WTC11 (cell line): Measurements from ENCODE around the gene RAI1.

ENCODE experiments used
- TCF7 ChIP-seq: sonication (generic); formaldehyde crosslinking; IDR thresholded peaks from 2 replicates; pipeline ENCODE4 v1.8.0; 2022; ENCODE audit warnings: mild to moderate bottlenecking, low read depth, missing genetic modification reagents, moderate library complexity
- TF ChIP-seq, protein P1 (sequence below): fragments of 200-600 bp; IDR thresholded peaks from 2 replicates; pipeline ENCODE4 v1.8.0; 2022; ENCODE audit warnings: antibody characterized with exemption
- TF ChIP-seq, protein P2 (sequence below): sonication (generic); formaldehyde crosslinking; IDR thresholded peaks from 2 replicates; pipeline ENCODE4 v1.8.1; 2022; ENCODE audit warnings: mild to moderate bottlenecking, moderate library complexity, missing genetic modification reagents
- TF ChIP-seq, protein P3 (sequence below): sonication (generic); formaldehyde crosslinking; conservative IDR thresholded peaks from 2 replicates; pipeline ENCODE4 v1.8.1; 2022; ENCODE audit warnings: mild to moderate bottlenecking, missing genetic modification reagents
- TF ChIP-seq, protein P4 (sequence below): sonication (generic); formaldehyde crosslinking; IDR thresholded peaks from 2 replicates; pipeline ENCODE4 v1.8.1; 2023; ENCODE audit warnings: mild to moderate bottlenecking, missing genetic modification reagents, borderline replicate concordance
- TF ChIP-seq, protein P5 (sequence below): sonication (generic); formaldehyde crosslinking; IDR thresholded peaks from 2 replicates; pipeline ENCODE4 v1.8.0; 2022; ENCODE audit warnings: mild to moderate bottlenecking, missing genetic modification reagents

DNA sequence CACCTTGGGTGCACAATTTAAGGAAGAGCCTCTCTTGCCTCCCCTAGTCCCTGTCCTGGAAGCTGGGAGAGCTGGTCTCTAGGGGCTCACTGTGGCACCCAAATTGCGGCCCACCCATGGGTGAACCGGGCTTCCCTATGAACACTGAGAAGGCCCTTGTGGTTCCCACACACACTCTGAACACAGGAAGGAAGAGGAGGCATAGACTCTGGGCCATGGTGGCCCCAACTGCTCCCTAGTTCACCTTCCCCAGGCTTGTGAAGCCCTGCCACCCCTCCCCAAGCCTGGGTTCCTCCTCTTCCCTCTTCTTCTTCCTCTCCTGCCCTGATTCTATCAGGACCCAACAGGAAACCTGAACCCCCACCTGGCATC lies 145.1 kb downstream of the RAI1 start:
- TF ChIP-seq, protein P1, sequence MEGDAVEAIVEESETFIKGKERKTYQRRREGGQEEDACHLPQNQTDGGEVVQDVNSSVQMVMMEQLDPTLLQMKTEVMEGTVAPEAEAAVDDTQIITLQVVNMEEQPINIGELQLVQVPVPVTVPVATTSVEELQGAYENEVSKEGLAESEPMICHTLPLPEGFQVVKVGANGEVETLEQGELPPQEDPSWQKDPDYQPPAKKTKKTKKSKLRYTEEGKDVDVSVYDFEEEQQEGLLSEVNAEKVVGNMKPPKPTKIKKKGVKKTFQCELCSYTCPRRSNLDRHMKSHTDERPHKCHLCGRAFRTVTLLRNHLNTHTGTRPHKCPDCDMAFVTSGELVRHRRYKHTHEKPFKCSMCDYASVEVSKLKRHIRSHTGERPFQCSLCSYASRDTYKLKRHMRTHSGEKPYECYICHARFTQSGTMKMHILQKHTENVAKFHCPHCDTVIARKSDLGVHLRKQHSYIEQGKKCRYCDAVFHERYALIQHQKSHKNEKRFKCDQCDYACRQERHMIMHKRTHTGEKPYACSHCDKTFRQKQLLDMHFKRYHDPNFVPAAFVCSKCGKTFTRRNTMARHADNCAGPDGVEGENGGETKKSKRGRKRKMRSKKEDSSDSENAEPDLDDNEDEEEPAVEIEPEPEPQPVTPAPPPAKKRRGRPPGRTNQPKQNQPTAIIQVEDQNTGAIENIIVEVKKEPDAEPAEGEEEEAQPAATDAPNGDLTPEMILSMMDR: no peak
- TF ChIP-seq, protein P2, sequence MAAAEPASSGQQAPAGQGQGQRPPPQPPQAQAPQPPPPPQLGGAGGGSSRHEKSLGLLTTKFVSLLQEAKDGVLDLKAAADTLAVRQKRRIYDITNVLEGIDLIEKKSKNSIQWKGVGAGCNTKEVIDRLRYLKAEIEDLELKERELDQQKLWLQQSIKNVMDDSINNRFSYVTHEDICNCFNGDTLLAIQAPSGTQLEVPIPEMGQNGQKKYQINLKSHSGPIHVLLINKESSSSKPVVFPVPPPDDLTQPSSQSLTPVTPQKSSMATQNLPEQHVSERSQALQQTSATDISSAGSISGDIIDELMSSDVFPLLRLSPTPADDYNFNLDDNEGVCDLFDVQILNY: no peak
- TF ChIP-seq, protein P3, sequence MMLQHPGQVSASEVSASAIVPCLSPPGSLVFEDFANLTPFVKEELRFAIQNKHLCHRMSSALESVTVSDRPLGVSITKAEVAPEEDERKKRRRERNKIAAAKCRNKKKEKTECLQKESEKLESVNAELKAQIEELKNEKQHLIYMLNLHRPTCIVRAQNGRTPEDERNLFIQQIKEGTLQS (CRISPR knock-in tag): no peak
- TF ChIP-seq, protein P4, sequence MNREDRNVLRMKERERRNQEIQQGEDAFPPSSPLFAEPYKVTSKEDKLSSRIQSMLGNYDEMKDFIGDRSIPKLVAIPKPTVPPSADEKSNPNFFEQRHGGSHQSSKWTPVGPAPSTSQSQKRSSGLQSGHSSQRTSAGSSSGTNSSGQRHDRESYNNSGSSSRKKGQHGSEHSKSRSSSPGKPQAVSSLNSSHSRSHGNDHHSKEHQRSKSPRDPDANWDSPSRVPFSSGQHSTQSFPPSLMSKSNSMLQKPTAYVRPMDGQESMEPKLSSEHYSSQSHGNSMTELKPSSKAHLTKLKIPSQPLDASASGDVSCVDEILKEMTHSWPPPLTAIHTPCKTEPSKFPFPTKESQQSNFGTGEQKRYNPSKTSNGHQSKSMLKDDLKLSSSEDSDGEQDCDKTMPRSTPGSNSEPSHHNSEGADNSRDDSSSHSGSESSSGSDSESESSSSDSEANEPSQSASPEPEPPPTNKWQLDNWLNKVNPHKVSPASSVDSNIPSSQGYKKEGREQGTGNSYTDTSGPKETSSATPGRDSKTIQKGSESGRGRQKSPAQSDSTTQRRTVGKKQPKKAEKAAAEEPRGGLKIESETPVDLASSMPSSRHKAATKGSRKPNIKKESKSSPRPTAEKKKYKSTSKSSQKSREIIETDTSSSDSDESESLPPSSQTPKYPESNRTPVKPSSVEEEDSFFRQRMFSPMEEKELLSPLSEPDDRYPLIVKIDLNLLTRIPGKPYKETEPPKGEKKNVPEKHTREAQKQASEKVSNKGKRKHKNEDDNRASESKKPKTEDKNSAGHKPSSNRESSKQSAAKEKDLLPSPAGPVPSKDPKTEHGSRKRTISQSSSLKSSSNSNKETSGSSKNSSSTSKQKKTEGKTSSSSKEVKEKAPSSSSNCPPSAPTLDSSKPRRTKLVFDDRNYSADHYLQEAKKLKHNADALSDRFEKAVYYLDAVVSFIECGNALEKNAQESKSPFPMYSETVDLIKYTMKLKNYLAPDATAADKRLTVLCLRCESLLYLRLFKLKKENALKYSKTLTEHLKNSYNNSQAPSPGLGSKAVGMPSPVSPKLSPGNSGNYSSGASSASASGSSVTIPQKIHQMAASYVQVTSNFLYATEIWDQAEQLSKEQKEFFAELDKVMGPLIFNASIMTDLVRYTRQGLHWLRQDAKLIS (CRISPR knock-in tag): no peak
- TF ChIP-seq, protein P5, sequence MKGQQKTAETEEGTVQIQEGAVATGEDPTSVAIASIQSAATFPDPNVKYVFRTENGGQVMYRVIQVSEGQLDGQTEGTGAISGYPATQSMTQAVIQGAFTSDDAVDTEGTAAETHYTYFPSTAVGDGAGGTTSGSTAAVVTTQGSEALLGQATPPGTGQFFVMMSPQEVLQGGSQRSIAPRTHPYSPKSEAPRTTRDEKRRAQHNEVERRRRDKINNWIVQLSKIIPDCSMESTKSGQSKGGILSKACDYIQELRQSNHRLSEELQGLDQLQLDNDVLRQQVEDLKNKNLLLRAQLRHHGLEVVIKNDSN (CRISPR knock-in tag): no peak
- no peak for TF ChIP-seq TCF7
